ENCODE results near the gene PTPRK. TPM values are rescaled to one million over a fixed set of nuclear protein-coding genes. Genes with fewer than 3 reads are reported as not detected.
"Not testable (repeated sequence)": the region's sequence is repeated elsewhere in the genome, so short reads cannot be mapped to it uniquely, and the experiment has no call there.

PTPRK gene
- total RNA-seq, 2 experiments from 2014 or later: 1.7 to 2.5 TPM

GRCh38 chr6:128438393-128438792 is 82.0 kb downstream of the PTPRK start:
- H3K4me3 Mint-ChIP-seq: no peak overlapping the region
- CTCF ChIA-PET: no interaction called here
- H3K27me3 Mint-ChIP-seq: no peaks in the 10 kb centered on the region

GRCh38 chr6:128437685-128438084 is 82.7 kb downstream of the PTPRK start:
- Mint-ChIP-seq H3K4me1 (no peaks in the 10 kb centered on the region), H3K9me3 (peaks cover 2% of the 10 kb centered on the region), H3K27ac (no peak overlapping the region), H3K27me3 (no peaks in the 10 kb centered on the region), H3K4me3 (no peak overlapping the region), H3K36me3 (ENCODE audit: low read depth) (no peaks in the 10 kb centered on the region)
- ChIA-PET POLR2A (no interaction called here), CTCF (no interaction called here)
- DNase-seq: no peak

More at GRCh38 chr6:128438393-128438792, 82.0 kb downstream of the PTPRK start:
- Mint-ChIP-seq H3K9me3 (peaks cover 2% of the 10 kb centered on the region), H3K4me1 (no peaks in the 10 kb centered on the region), H3K27ac (no peak overlapping the region), H3K36me3 (ENCODE audit: low read depth) (no peaks in the 10 kb centered on the region)
- POLR2A ChIA-PET: no interaction called here
- DNase-seq: no peak

- H3K27me3 Mint-ChIP-seq; H3K4me3 Mint-ChIP-seq; CTCF ChIA-PET; H3K36me3 Mint-ChIP-seq (ENCODE audit: low read depth); DNase-seq; POLR2A ChIA-PET; H3K27ac Mint-ChIP-seq; H3K9me3 Mint-ChIP-seq; H3K4me1 Mint-ChIP-seq: not testable (repeated sequence)
These were observed 85.6 kb downstream of the PTPRK start for GRCh38 chr6:128434752-128435151.

- H3K4me1 Mint-ChIP-seq: no peaks in the 10 kb centered on the region
- ChIA-PET CTCF (no interaction called here), POLR2A (no interaction called here)
- peaks cover 2% of the 10 kb centered on the region for H3K9me3 Mint-ChIP-seq
- no peak overlapping the region for H3K27ac Mint-ChIP-seq
- H3K36me3 Mint-ChIP-seq (ENCODE audit: low read depth): no peaks in the 10 kb centered on the region
- H3K27me3 Mint-ChIP-seq: no peaks in the 10 kb centered on the region
- DNase-seq: no peak
- H3K4me3 Mint-ChIP-seq: no peak overlapping the region
These were observed 88.0 kb downstream of the PTPRK start for GRCh38 chr6:128432394-128432793.

GRCh38 chr6:128427139-128427538 is 93.3 kb downstream of the PTPRK start:
- Mint-ChIP-seq H3K27ac (no peak overlapping the region), H3K4me3 (no peak overlapping the region), H3K9me3 (no peaks in the 10 kb centered on the region), H3K4me1 (no peaks in the 10 kb centered on the region), H3K27me3 (no peaks in the 10 kb centered on the region), H3K36me3 (ENCODE audit: low read depth) (no peaks in the 10 kb centered on the region)
- no peak for DNase-seq
- POLR2A ChIA-PET: no interaction called here
- CTCF ChIA-PET: no interaction called here

- no peak overlapping the region for H3K27ac Mint-ChIP-seq
- H3K36me3 Mint-ChIP-seq (ENCODE audit: low read depth): no peaks in the 10 kb centered on the region
- H3K4me1 Mint-ChIP-seq: no peaks in the 10 kb centered on the region
- H3K27me3 Mint-ChIP-seq: no peaks in the 10 kb centered on the region
- DNase-seq: no peak
- CTCF ChIA-PET: interaction anchor here (1.1 kb wide), 1 partner anchor 54 kb away, joined by 3 read pairs; no protein-coding TSS in a partner anchor
- no peaks in the 10 kb centered on the region for H3K9me3 Mint-ChIP-seq
- POLR2A ChIA-PET: no interaction called here
- no peak overlapping the region for H3K4me3 Mint-ChIP-seq
These were observed 94.5 kb downstream of the PTPRK start for GRCh38 chr6:128425856-128426255.

- no peaks in the 10 kb centered on the region for H3K27me3 Mint-ChIP-seq
- ChIA-PET POLR2A (no interaction called here), CTCF (interaction anchor here (0.7 to 1.2 kb wide), 3 partner anchors 19 to 659 kb away, joined by 3 read pairs; no protein-coding TSS in a partner anchor)
- H3K4me3 Mint-ChIP-seq: no peak overlapping the region
- H3K4me1 Mint-ChIP-seq: no peaks in the 10 kb centered on the region
- peaks cover 3% of the 10 kb centered on the region for H3K9me3 Mint-ChIP-seq
- DNase-seq: no peak
- no peaks in the 10 kb centered on the region for H3K36me3 Mint-ChIP-seq (ENCODE audit: low read depth)
- H3K27ac Mint-ChIP-seq: no peak overlapping the region
These were observed 97.5 kb downstream of the PTPRK start for GRCh38 chr6:128422871-128423270.

GRCh38 chr6:128422200-128422599 is 98.2 kb downstream of the PTPRK start:
- H3K36me3 Mint-ChIP-seq (ENCODE audit: low read depth): no peaks in the 10 kb centered on the region
- DNase-seq: no peak
- H3K4me3 Mint-ChIP-seq: no peak overlapping the region
- ChIA-PET POLR2A (no interaction called here), CTCF (interaction anchor here (0.7 to 1.2 kb wide), 3 partner anchors 20 to 660 kb away, joined by 3 read pairs; no protein-coding TSS in a partner anchor)
- H3K4me1 Mint-ChIP-seq: no peaks in the 10 kb centered on the region
- peaks cover 5% of the 10 kb centered on the region for H3K9me3 Mint-ChIP-seq
- no peak overlapping the region for H3K27ac Mint-ChIP-seq
- no peaks in the 10 kb centered on the region for H3K27me3 Mint-ChIP-seq

- POLR2A ChIA-PET: no interaction called here
- no peaks in the 10 kb centered on the region for H3K36me3 Mint-ChIP-seq (ENCODE audit: low read depth)
These were observed 98.6 kb downstream of the PTPRK start for GRCh38 chr6:128421788-128422187.

GRCh38 chr6:128417698-128418097 is 102.7 kb downstream of the PTPRK start:
- ChIA-PET POLR2A (no interaction called here), CTCF (no interaction called here)
- no peak overlapping the region for H3K27ac Mint-ChIP-seq
- no peaks in the 10 kb centered on the region for H3K4me1 Mint-ChIP-seq
- no peak for DNase-seq
- H3K36me3 Mint-ChIP-seq (ENCODE audit: low read depth): no peaks in the 10 kb centered on the region
- no peaks in the 10 kb centered on the region for H3K27me3 Mint-ChIP-seq
- peaks cover 5% of the 10 kb centered on the region for H3K9me3 Mint-ChIP-seq
- no peak overlapping the region for H3K4me3 Mint-ChIP-seq

More at GRCh38 chr6:128421788-128422187, 98.6 kb downstream of the PTPRK start:
- Mint-ChIP-seq H3K27me3 (no peaks in the 10 kb centered on the region), H3K4me3 (no peak overlapping the region), H3K4me1 (no peaks in the 10 kb centered on the region), H3K27ac (no peak overlapping the region), H3K9me3 (peaks cover 5% of the 10 kb centered on the region)
- CTCF ChIA-PET: interaction anchor here (1.2 kb wide), 1 partner anchor 20 kb away, joined by 3 read pairs; no protein-coding TSS in a partner anchor
- DNase-seq: no peak

GRCh38 chr6:128415387-128415786 is 105.0 kb downstream of the PTPRK start:
- ChIA-PET POLR2A (no interaction called here), CTCF (no interaction called here)

GRCh38 chr6:128414943-128415342 is 105.5 kb downstream of the PTPRK start:
- H3K36me3 Mint-ChIP-seq (ENCODE audit: low read depth): no peaks in the 10 kb centered on the region
- no peak for DNase-seq
- H3K27ac Mint-ChIP-seq: no peak overlapping the region
- ChIA-PET CTCF (no interaction called here), POLR2A (no interaction called here)
- no peaks in the 10 kb centered on the region for H3K4me1 Mint-ChIP-seq
- no peaks in the 10 kb centered on the region for H3K27me3 Mint-ChIP-seq
- peaks cover 5% of the 10 kb centered on the region for H3K9me3 Mint-ChIP-seq
- H3K4me3 Mint-ChIP-seq: no peak overlapping the region

More at GRCh38 chr6:128415387-128415786, 105.0 kb downstream of the PTPRK start:
- Mint-ChIP-seq H3K36me3 (ENCODE audit: low read depth) (no peaks in the 10 kb centered on the region), H3K4me3 (no peak overlapping the region), H3K4me1 (no peaks in the 10 kb centered on the region), H3K9me3 (peaks cover 5% of the 10 kb centered on the region), H3K27ac (no peak overlapping the region), H3K27me3 (no peaks in the 10 kb centered on the region)
- DNase-seq: no peak

GRCh38 chr6:128413291-128413690 is 107.1 kb downstream of the PTPRK start:
- CTCF ChIA-PET: interaction anchor here (0.6 kb wide), 1 partner anchor 86 kb away, joined by 3 read pairs; no protein-coding TSS in a partner anchor
- Mint-ChIP-seq H3K9me3 (peaks cover 3% of the 10 kb centered on the region), H3K27ac (no peak overlapping the region), H3K27me3 (no peaks in the 10 kb centered on the region), H3K36me3 (ENCODE audit: low read depth) (no peaks in the 10 kb centered on the region), H3K4me3 (no peak overlapping the region), H3K4me1 (no peaks in the 10 kb centered on the region)
- DNase-seq: no peak
- POLR2A ChIA-PET: no interaction called here

GRCh38 chr6:128412680-128413079 is 107.7 kb downstream of the PTPRK start:
- POLR2A ChIA-PET: no interaction called here
- Mint-ChIP-seq H3K27ac (no peak overlapping the region), H3K4me1 (no peaks in the 10 kb centered on the region), H3K4me3 (no peak overlapping the region), H3K27me3 (no peaks in the 10 kb centered on the region), H3K36me3 (ENCODE audit: low read depth) (no peaks in the 10 kb centered on the region), H3K9me3 (peaks cover 2% of the 10 kb centered on the region)
- CTCF ChIA-PET: interaction anchor here (0.6 kb wide), 1 partner anchor 87 kb away, joined by 3 read pairs; no protein-coding TSS in a partner anchor
- DNase-seq: no peak

All from activated CD4-positive, alpha-beta T cell treated with anti-CD3 and anti-CD28 coated beads, Interleukin-2, amount 10 ng/mL, durations not matched to agents 7 days and 5 days (primary cell).